ENCODE results near the gene GLIS1. TPM values are rescaled to one million over a fixed set of nuclear protein-coding genes. Genes with fewer than 3 reads are reported as not detected.
A peak's percentile ranks its signal among the peaks of the same experiment; 100 is the strongest.

Gene GLIS1
- total RNA-seq, 2 donors from 2014 or later = not detected

DNA sequence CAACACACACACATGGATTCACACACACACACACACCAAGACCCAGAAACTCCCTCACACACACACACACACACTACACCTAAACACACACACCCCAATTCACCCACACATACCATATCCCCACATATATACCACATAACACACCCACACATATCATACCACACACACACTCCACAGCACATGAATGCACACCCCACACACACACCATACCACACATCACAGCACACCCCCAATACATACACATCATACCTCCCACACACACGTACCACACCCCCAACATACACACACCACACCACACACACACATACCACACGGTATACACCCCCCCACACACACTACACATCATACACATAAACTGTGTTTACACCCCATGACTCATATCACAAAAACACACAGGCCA, 199.7 kb downstream of the GLIS1 start:
- Mint-ChIP-seq H3K27me3 (peaks cover 11 to 22% of the 10 kb centered on the region in 2 donors), H3K4me3 (no peak overlapping the region), H3K36me3 (no peaks in the 10 kb centered on the region), H3K4me1 (ENCODE audit: low read depth in 2 of 2) (no peaks in the 10 kb centered on the region), H3K9me3 (no peaks in the 10 kb centered on the region), H3K27ac (no peak overlapping the region)
- ATAC-seq = no peak
- DNase-seq (ENCODE audit: low spot score) = no peak

DNA sequence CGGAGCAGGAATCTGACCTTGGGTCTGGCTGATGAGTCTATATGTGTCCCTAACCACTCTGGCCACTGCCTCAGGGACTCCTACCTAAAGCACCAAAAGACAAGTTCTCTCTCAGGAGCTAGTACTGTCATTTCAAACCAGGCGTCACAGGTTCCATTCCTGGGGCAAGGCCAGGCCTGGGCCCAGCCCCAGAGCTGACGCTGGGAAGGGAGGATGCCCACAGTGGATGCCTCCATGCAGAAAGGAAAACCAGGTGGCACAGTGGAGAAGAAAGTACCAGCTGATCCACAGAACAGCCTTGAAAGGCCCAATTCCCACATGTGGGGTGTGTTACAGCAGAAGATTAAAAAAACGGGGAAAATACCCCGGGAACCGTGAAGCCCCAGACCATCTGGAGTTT, 202.4 kb downstream of the GLIS1 start:
- H3K4me3 Mint-ChIP-seq = no peak overlapping the region
- H3K9me3 Mint-ChIP-seq = no peaks in the 10 kb centered on the region
- H3K27ac Mint-ChIP-seq = no peak overlapping the region
- no peaks in the 10 kb centered on the region for H3K4me1 Mint-ChIP-seq (ENCODE audit: low read depth in 2 of 2)
- no peak for DNase-seq (ENCODE audit: low spot score)
- peaks cover 14 to 22% of the 10 kb centered on the region in 2 donors for H3K27me3 Mint-ChIP-seq
- no peak for ATAC-seq
- H3K36me3 Mint-ChIP-seq = no peaks in the 10 kb centered on the region

DNA sequence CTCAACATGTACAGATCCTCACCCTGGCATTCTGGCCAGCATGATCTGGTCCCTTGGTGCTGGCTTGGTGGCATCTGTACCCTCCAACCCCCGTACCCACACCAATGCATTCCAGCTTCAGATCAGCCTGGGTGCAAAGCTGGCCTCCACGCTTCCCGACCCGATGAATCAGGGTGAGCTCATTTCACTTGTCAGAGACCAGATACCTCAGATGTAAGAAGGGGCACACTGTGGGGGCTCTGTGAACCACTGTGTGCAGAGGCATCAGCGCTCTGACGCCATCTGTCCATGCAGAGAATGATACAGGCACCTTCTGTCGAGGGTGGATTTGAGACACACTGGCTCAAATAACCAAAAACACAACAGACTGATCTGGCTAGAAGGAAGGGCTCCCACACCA, 203.1 kb downstream of the GLIS1 start:
- Mint-ChIP-seq H3K9me3 (no peaks in the 10 kb centered on the region), H3K4me1 (ENCODE audit: low read depth in 2 of 2) (no peaks in the 10 kb centered on the region), H3K27ac (no peak overlapping the region), H3K36me3 (no peaks in the 10 kb centered on the region), H3K4me3 (no peak overlapping the region), H3K27me3 (peaks cover 10 to 22% of the 10 kb centered on the region in 2 donors)
- no peak for ATAC-seq
- no peak for DNase-seq (ENCODE audit: low spot score)

DNA sequence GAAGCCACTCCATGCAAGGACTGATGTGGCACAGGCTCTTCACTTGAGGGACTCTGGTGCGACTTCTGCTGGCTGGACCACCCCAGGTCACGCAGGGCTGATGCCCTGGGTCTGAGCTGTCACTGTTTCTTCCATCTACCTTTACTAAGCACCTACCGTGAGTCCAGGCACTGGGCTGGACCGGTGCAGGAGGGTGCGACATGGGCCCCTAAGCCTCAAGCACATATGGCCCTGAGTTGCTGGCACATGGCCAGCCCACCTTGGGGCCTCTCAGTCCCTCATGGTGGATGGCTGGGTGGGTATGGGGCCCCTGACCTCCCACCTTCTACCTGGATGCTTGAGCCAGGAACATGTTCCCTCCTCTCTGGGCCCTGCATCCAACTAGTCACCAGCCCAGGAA, 203.7 kb downstream of the GLIS1 start:
- no peak overlapping the region for H3K27ac Mint-ChIP-seq
- no peaks in the 10 kb centered on the region for H3K36me3 Mint-ChIP-seq
- ATAC-seq (no peak), DNase-seq (ENCODE audit: low spot score) (no peak)
- no peak overlapping the region for H3K4me3 Mint-ChIP-seq
- H3K27me3 Mint-ChIP-seq = peaks cover 10 to 22% of the 10 kb centered on the region in 2 donors
- no peaks in the 10 kb centered on the region for H3K9me3 Mint-ChIP-seq
- no peaks in the 10 kb centered on the region for H3K4me1 Mint-ChIP-seq (ENCODE audit: low read depth in 2 of 2)

DNA sequence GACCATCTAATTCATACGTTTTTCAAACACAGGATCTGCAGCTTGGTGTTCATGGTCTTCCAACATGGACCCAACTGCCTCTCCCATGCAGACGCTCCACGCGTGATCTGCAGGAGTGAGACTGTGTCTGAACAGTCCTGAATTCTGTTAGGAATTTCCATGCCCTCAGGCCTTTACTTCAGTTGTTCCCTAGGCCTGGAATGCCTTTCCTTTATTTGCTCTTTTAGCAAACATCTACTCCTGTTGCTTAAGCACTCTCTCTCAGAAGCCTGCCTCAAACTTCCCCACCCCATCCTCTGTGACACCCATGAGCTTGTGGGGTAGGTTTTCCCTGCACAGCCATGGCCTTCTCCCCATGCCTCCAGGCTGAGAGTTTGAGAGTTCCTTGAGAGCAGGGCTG, 206.1 kb downstream of the GLIS1 start:
- no peaks in the 10 kb centered on the region for H3K4me1 Mint-ChIP-seq (ENCODE audit: low read depth in 2 of 2)
- DNase-seq (ENCODE audit: low spot score) = no peak
- H3K27me3 Mint-ChIP-seq = peaks cover 10 to 15% of the 10 kb centered on the region in 2 donors
- H3K36me3 Mint-ChIP-seq = no peaks in the 10 kb centered on the region
- no peak for ATAC-seq
- no peak overlapping the region for H3K4me3 Mint-ChIP-seq
- no peak overlapping the region for H3K27ac Mint-ChIP-seq
- no peaks in the 10 kb centered on the region for H3K9me3 Mint-ChIP-seq

DNA sequence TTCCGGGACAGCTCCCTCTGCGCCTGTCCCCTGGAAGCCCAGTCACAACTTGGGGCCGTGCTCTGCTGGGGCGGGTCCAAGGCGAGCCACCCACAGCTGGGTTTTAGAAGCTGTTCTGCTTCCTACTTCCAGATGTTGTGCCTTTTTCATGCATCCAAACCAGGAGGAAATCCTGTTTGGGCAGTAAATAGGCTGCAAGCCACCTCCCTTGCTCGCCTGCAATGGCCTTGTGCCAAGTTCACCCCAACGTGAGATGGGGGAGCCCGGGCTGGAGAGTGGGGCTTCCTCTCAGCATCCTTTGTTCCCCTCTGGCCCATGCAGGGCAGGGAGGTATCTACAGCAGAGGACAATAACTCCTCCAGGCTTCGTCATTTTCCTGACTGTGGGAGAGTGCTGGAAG, 206.6 kb downstream of the GLIS1 start:
- Mint-ChIP-seq H3K4me3 (no peak overlapping the region), H3K36me3 (no peaks in the 10 kb centered on the region), H3K27me3 (peaks cover 10 to 15% of the 10 kb centered on the region in 2 donors), H3K4me1 (ENCODE audit: low read depth in 2 of 2) (no peaks in the 10 kb centered on the region), H3K27ac (no peak overlapping the region), H3K9me3 (no peaks in the 10 kb centered on the region)
- DNase-seq (ENCODE audit: low spot score) (no peak), ATAC-seq (no peak)

DNA sequence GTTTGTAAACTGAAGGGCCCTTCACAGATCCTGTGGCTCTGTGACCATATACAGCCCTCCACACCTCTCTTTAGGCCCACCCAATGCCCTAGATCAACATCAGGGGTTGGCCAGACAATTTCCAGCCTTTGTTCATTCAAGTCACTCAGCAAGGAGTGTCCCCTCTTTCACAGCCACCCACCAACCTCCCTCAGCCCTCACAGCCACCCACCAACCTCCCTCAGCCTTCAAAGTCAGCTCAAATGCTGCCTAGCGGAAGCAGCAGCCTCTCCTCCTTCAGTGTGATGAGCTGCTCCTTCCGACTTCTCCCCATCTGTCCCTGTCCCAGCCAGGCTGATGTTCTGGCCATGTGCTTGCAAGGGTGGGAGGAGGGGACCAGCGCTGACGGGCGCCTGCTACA, 208.4 kb downstream of the GLIS1 start:
- Mint-ChIP-seq H3K4me3 (no peak overlapping the region), H3K9me3 (no peaks in the 10 kb centered on the region), H3K27me3 (peaks cover 11 to 13% of the 10 kb centered on the region in 2 donors), H3K36me3 (no peaks in the 10 kb centered on the region), H3K27ac (no peak overlapping the region), H3K4me1 (ENCODE audit: low read depth in 2 of 2) (peaks cover 0 to 2% of the 10 kb centered on the region in 2 donors)
- ATAC-seq (no peak), DNase-seq (ENCODE audit: low spot score) (no peak)

DNA sequence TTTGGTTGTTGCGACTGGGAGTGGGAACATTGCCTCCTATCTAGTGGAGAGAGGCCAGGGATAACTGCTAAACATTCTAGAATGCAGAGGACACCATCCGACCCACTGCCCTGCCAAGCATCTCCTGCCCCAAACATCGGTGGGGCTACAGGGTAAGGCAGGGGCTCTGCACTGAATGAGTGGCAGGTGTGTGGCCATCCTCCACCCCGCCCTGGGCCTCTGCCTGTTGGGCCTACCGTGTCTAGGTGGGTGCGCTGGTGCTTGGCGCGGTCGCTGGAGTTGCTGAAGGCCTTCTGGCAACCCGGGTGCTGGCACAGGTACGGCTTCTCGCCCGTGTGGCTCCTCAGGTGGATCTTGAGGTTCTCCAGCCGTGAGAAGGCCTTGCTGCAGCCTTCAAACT, 209.4 kb downstream of the GLIS1 start:
- H3K4me1 Mint-ChIP-seq (ENCODE audit: low read depth in 2 of 2) = peaks cover 0 to 2% of the 10 kb centered on the region in 2 donors
- H3K36me3 Mint-ChIP-seq = no peaks in the 10 kb centered on the region
- ATAC-seq (no peak), DNase-seq (ENCODE audit: low spot score) (no peak)
- no peaks in the 10 kb centered on the region for H3K9me3 Mint-ChIP-seq
- H3K27ac Mint-ChIP-seq = no peak overlapping the region
- peaks cover 1 to 9% of the 10 kb centered on the region in 2 donors for H3K27me3 Mint-ChIP-seq
- H3K4me3 Mint-ChIP-seq = no peak overlapping the region

DNA sequence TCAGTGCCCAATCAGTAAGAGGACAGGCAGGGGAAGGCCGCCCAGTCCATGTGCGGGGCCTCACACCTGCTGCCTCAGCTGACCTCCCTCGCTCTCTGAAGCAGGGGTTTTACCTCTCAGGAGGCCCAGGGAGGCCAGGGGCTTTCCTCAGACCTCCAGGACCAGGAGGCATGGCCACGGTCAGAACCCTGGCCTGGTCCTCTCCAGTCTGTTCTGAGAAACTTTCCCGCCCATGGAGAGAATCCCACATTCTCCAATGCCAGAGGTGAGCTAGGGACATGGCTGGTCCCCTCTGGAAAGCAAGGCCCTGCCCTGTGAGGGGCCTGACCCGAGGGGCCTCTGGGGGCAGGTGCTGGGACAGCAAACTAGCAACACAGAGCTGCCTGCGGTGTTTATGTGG, 211.6 kb downstream of the GLIS1 start:
- H3K4me1 Mint-ChIP-seq (ENCODE audit: low read depth in 2 of 2) = peaks cover 0 to 2% of the 10 kb centered on the region in 2 donors
- no peaks in the 10 kb centered on the region for H3K36me3 Mint-ChIP-seq
- no peak for DNase-seq (ENCODE audit: low spot score)
- no peaks in the 10 kb centered on the region for H3K9me3 Mint-ChIP-seq
- no peak overlapping the region for H3K27ac Mint-ChIP-seq
- H3K4me3 Mint-ChIP-seq = no peak overlapping the region
- peaks cover 0 to 9% of the 10 kb centered on the region in 2 donors for H3K27me3 Mint-ChIP-seq
- no peak for ATAC-seq

DNA sequence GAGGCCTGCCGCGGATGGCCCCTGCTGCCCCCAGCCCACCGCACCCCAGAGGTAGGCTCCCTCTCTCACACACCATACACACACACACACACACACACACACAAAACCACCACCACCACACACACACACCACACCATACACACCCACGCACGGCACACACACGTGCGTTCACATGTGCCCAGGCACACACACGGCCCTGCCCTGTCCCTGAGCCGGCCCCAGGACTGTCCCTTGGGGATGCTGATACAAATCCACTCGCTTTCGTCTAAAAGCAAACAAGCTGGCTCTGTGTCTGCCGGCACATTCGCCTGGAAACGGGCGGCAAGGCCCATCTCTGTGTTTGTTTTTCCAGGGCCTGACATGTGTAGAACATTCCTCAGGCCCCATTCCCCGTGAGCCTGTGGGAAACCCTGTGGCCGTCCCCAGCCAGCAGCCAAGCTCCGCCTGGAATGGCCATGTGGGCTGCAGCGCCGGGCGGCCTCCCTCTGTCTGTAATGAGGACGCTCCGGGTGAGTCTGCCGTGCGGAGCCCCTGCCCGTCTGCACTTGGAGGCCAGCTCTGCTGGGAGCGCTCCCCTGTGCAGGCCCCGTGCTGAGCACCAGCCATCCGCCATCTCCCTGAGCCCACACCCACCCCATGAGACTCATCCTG, 212.4 kb downstream of the GLIS1 start:
- Mint-ChIP-seq H3K4me3 (no peak overlapping the region), H3K4me1 (ENCODE audit: low read depth in 2 of 2) (peaks cover 0 to 2% of the 10 kb centered on the region in 2 donors), H3K27me3 (peaks cover 0 to 6% of the 10 kb centered on the region in 2 donors), H3K36me3 (no peaks in the 10 kb centered on the region), H3K27ac (no peak overlapping the region), H3K9me3 (no peaks in the 10 kb centered on the region)
- ATAC-seq = peak in 1 of 2 donors; percentile 15
- DNase-seq (ENCODE audit: low spot score) = no peak

DNA sequence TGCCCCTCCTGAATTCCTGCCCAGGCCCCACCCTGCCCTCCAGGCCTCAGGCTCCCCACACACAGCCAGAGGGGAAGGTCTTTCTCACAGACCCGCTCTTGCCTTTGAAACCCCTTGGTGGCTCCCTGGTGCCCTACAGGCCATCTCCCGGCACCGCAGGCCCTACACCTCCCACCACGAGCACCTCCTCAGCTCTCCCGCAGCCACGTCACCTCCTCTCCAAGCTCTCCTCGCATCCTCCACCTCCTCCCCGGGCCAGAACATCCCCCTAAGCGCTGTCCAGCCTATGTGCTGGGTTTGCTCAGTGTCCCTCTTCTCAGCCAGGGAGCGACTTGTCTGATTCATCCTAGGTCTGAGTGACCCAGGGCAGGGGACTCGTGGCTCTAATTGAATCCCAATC, 213.4 kb downstream of the GLIS1 start:
- Mint-ChIP-seq H3K9me3 (no peaks in the 10 kb centered on the region), H3K36me3 (no peaks in the 10 kb centered on the region), H3K27me3 (peaks cover 0 to 6% of the 10 kb centered on the region in 2 donors), H3K27ac (no peak overlapping the region), H3K4me1 (ENCODE audit: low read depth in 2 of 2) (peaks cover 0 to 2% of the 10 kb centered on the region in 2 donors), H3K4me3 (no peak overlapping the region)
- no peak for ATAC-seq
- no peak for DNase-seq (ENCODE audit: low spot score)

DNA sequence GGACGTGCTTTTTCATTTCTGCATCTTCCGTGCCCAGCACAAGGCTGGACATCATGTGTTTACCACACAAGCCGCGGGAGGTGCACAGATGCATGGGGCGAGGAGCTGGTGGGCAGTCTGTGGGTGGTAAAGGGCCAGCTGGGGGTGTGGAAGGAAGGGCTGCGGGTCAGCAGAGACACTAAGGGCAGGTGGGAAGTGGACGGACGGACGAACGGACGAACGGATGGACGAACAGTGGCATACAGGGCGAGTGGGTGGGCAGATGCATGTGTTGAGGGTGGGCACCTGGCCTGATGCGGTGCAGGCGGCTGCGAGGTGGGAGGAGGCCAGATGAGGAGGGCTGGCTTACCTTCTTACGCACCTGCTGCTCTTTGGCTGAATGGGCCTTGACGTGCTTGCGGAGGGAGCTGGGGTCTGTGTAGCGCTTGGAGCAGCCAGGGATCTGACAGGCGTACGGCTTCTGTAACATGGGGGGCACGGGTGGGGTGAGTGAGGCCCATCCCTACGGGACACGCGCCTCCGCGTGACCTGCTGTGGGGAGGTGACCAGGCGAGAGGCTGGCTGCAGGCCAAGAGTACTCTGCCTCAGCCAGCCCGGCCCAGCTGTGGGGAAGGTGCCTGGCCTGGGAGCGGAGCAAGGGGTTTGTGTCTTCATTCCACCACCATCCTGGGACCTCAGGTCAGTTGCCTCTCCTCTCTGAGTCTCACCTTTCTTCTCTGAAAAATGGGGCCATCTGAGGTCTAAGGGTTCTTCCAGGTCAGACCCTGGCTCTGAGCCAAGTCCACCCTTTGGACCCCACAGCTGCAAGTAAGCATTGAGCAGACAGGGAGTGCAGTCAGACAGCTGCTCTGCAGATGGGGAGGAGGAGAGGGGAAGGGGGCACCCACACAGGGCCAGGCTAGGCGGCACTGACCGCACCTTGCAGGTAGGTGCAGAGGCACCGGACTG, 214.3 kb downstream of the GLIS1 start:
- H3K27me3 Mint-ChIP-seq = peaks cover 0 to 9% of the 10 kb centered on the region in 2 donors
- peaks cover 0 to 2% of the 10 kb centered on the region in 2 donors for H3K4me1 Mint-ChIP-seq (ENCODE audit: low read depth in 2 of 2)
- no peaks in the 10 kb centered on the region for H3K36me3 Mint-ChIP-seq
- H3K27ac Mint-ChIP-seq = no peak overlapping the region
- no peak for ATAC-seq
- DNase-seq (ENCODE audit: low spot score) = no peak
- H3K9me3 Mint-ChIP-seq = no peaks in the 10 kb centered on the region
- H3K4me3 Mint-ChIP-seq = no peak overlapping the region

DNA sequence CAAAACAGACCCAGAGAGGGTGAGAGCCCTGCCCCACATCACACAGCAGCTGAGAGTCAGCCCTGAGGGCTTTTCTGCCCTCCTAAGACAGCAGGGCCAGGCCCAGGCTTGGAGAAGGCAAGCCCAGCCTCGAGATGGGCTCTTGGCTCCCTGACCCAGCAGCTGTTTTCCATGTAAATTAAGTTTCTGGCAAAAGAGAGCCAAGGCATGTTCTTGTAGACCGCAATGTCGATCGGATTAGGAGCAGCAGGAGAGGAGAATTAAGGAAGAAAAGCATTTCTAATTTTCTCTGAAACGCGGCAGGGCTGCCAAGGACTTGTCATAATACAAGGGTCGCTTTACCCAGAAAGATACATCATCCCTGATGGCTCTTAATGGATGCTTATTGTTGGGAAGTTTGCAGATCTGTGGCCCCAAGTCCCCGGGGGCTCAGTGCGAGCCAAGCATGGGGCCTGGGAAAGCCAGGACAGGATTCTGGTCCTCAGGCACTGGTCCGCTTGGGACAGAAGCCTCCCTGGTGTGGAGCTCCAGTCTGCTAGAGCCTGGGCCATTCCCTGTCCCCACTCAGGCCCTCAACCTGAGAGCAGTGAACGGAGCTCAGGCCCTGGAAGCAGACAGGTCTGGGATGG, 216.9 kb downstream of the GLIS1 start:
- DNase-seq (ENCODE audit: low spot score) (no peak), ATAC-seq (no peak)
- H3K27me3 Mint-ChIP-seq = peaks cover 0 to 9% of the 10 kb centered on the region in 2 donors
- no peak overlapping the region for H3K4me3 Mint-ChIP-seq
- no peaks in the 10 kb centered on the region for H3K36me3 Mint-ChIP-seq
- no peaks in the 10 kb centered on the region for H3K9me3 Mint-ChIP-seq
- H3K4me1 Mint-ChIP-seq (ENCODE audit: low read depth in 2 of 2) = peaks cover 0 to 2% of the 10 kb centered on the region in 2 donors
- no peak overlapping the region for H3K27ac Mint-ChIP-seq

DNA sequence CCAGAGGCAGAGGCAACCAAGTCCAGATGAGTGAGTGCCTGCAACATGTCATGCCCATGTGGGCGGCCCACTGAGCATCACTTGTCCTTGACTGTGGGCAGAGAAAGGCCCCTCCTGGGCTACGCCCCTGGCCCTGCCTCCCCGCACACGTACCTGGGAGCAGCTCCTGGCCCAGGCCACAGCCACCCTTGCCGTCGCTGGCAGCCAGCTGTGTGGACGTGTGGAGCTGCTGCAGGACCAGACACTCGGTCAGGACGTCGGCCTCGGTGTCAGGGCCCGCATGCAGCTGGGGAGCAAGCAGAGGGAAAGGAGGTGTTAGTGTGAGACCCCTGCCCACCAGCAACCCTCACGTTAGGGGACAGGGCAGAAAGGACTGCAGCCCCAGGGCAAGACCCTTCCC, 218.5 kb downstream of the GLIS1 start:
- H3K4me1 Mint-ChIP-seq (ENCODE audit: low read depth in 2 of 2) = no peaks in the 10 kb centered on the region
- ATAC-seq (no peak), DNase-seq (ENCODE audit: low spot score) (no peak)
- no peak overlapping the region for H3K4me3 Mint-ChIP-seq
- no peak overlapping the region for H3K27ac Mint-ChIP-seq
- H3K27me3 Mint-ChIP-seq = peaks cover 0 to 6% of the 10 kb centered on the region in 2 donors
- H3K9me3 Mint-ChIP-seq = no peaks in the 10 kb centered on the region
- H3K36me3 Mint-ChIP-seq = no peaks in the 10 kb centered on the region

All from natural killer cell treated with Interleukin-12 subunit alpha and Interleukin-12 subunit beta and Interleukin-15 and Interleukin-18, amount 100 ng/mL, for 72 hours (primary cell).